Naive thymus-derived CD4-positive, alpha-beta T cell (primary cell): ENCODE data around the gene PHAX. TPM values are rescaled to one million over a fixed set of nuclear protein-coding genes. Genes with fewer than 3 reads are reported as not detected.
A peak's percentile ranks its signal among the peaks of the same experiment; 100 is the strongest.
"Not testable (repeated sequence)": the region's sequence is repeated elsewhere in the genome, so short reads cannot be mapped to it uniquely, and the experiment has no call there.

Source experiments
- ATAC-seq: fragments of 150-1000 bp; cut with Tn5 transposase; 2 replicates; pipeline ENCODE4 v1.10.0; 2021; ENCODE audit warnings: mild to moderate bottlenecking, moderate library complexity
- CTCF ChIA-PET: fragments of 350-600 bp; sonication (Branson Sonifier 250); formaldehyde crosslinking; loops from one replicate; lab custom pipeline; 2021; ENCODE audit warnings: antibody characterized with exemption; lab: Charles Lee
- POLR2A ChIA-PET: fragments of 350-600 bp; sonication (Branson Sonifier 250); formaldehyde crosslinking; loops from one replicate; lab custom pipeline; 2021; ENCODE audit warnings: antibody characterized with exemption, inconsistent platforms; lab: Charles Lee
- DNase-seq, 9 donors: peaks; one replicate each; pipeline versions ENCODE4 v3.0.0 to v3.0.0-alpha.2; 2020 to 2022; ENCODE audit warnings: mixed read lengths in 1 of 9
- H3K27ac ChIP-seq: one replicate; pipeline ENCODE4 v1.7.0; 2013; ENCODE audit warnings: mild to moderate bottlenecking, low read depth, low read length, moderate library complexity
- H3K27me3 ChIP-seq, 2 donors: one replicate each; pipeline ENCODE4 v1.7.0; 2013; ENCODE audit warnings: low read length in 2 of 2, mild to moderate bottlenecking in 2 of 2, moderate library complexity in 2 of 2; ENCODE audit not compliant: control insufficient read depth in 2 of 2, insufficient read depth in 2 of 2
- H3K36me3 ChIP-seq, 3 experiments: 1 replicate in 2 of 3; 2 replicates in 1 of 3; pipeline ENCODE4 v1.7.0; 2013; ENCODE audit warnings: low read length in 3 of 3, mild to moderate bottlenecking in 3 of 3, moderate library complexity in 1 of 3; ENCODE audit not compliant: insufficient read depth in 3 of 3, control insufficient read depth in 2 of 3
- H3K4me1 ChIP-seq, 2 donors: one replicate each; pipeline ENCODE4 v1.7.0; 2013; ENCODE audit warnings: low read length in 2 of 2, mild to moderate bottlenecking in 2 of 2, moderate library complexity in 1 of 2; ENCODE audit not compliant: control insufficient read depth in 2 of 2, insufficient read depth in 2 of 2
- H3K4me3 ChIP-seq: 2 replicates; pipeline ENCODE4 v1.7.0; 2013; ENCODE audit warnings: mild to moderate bottlenecking, low read length
- H3K9me3 ChIP-seq, 3 experiments: 1 replicate in 2 of 3; 2 replicates in 1 of 3; pipeline ENCODE4 v1.7.0; 2013; ENCODE audit warnings: low read length in 3 of 3; ENCODE audit not compliant: control insufficient read depth in 2 of 3
- H3K27ac Mint-ChIP-seq, 9 donors: one replicate each; pipeline ENCODE4 v1.8.0; 2020 to 2022; ENCODE audit warnings: mixed read lengths in 9 of 9, mild to moderate bottlenecking in 8 of 9, moderate library complexity in 5 of 9, inconsistent platforms in 2 of 9
- H3K27me3 Mint-ChIP-seq, 5 donors: one replicate each; pipeline ENCODE4 v1.8.0; 2021 to 2022; ENCODE audit warnings: mixed read lengths in 5 of 5, mild to moderate bottlenecking in 1 of 5
- H3K36me3 Mint-ChIP-seq, 5 donors: one replicate each; pipeline ENCODE4 v1.8.0; 2020 to 2022; ENCODE audit warnings: mixed read lengths in 5 of 5, mild to moderate bottlenecking in 3 of 5, inconsistent platforms in 1 of 5
- H3K4me1 Mint-ChIP-seq, 7 donors: one replicate each; pipeline ENCODE4 v1.8.0; 2020 to 2022; ENCODE audit warnings: mixed read lengths in 7 of 7, mild to moderate bottlenecking in 3 of 7, inconsistent platforms in 1 of 7
- H3K4me3 Mint-ChIP-seq, 10 donors: one replicate each; pipeline ENCODE4 v1.8.0; 2020 to 2022; ENCODE audit warnings: mild to moderate bottlenecking in 10 of 10, mixed read lengths in 10 of 10, moderate library complexity in 6 of 10, inconsistent platforms in 2 of 10
- H3K9me3 Mint-ChIP-seq, 11 donors: one replicate each; pipeline ENCODE4 v1.8.0; 2020 to 2022; ENCODE audit warnings: mixed read lengths in 11 of 11, mild to moderate bottlenecking in 4 of 11, inconsistent platforms in 1 of 11, moderate library complexity in 1 of 11
- intact Hi-C, 2 donors: fragments of 100-400 bp; cut with micrococcal nuclease; formaldehyde crosslinking; loops; one replicate each; pipeline ENCODE4 v1.15.1; 2023
- polyA plus RNA-seq, 2 donors: library from polyadenylated mRNA; unstranded; fragments of 300-500 nt; fragmentation: Illumina TruSeq; gene quantifications; one replicate each; pipeline ENCODE4 v1.2.3, GENCODE V29; 2021
- total RNA-seq, 6 experiments: library from RNA in 5 of 6; stranded (reverse) in 5 of 6; gene quantifications; 1 replicate in 5 of 6; 2 replicates in 1 of 6; pipeline ENCODE4 v1.2.3 and lab custom pipeline; 2021 to 2026

The PHAX gene, protein sequence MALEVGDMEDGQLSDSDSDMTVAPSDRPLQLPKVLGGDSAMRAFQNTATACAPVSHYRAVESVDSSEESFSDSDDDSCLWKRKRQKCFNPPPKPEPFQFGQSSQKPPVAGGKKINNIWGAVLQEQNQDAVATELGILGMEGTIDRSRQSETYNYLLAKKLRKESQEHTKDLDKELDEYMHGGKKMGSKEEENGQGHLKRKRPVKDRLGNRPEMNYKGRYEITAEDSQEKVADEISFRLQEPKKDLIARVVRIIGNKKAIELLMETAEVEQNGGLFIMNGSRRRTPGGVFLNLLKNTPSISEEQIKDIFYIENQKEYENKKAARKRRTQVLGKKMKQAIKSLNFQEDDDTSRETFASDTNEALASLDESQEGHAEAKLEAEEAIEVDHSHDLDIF
- 10 to 100 TPM; 14.5 to 40.9 (median 35.4) TPM for total RNA-seq
- polyA plus RNA-seq, result 100 to 1,000 TPM in 1 of 2 donors, 10 to 100 TPM in 1; 80.5 to 116 TPM
- 26.7 reads per million, percentile 57 among the genes with 10 or more reads in this experiment for total RNA-seq (lab: John Stamatoyannopoulos, UW)

GRCh38 chr5:126600631-126601511, at the start of gene PHAX:
Gene PHAX (plus strand): TSS chr5:126600947. CDS start chr5:126600963, 16 bp downstream.
- peaks cover 12 to 42% (median 35%) of the 10 kb centered on the region in 7 donors for H3K4me1 Mint-ChIP-seq
- H3K4me3 Mint-ChIP-seq, result peak within 1 kb of the TSS; percentile 84 to 99 (median 96)
- peaks cover 0 to 10% (median 0%) of the 10 kb centered on the region in 5 donors for H3K27me3 Mint-ChIP-seq
- no peaks in the 10 kb centered on the region for H3K27me3 ChIP-seq
- peaks cover 14 to 15% of the 10 kb centered on the region in 2 donors for H3K4me1 ChIP-seq
- H3K4me3 ChIP-seq, result peak within 1 kb of the TSS; percentile 84
- peak; percentile 59 to 82 (median 70) for DNase-seq
- POLR2A ChIA-PET, result interaction anchor here (0.6 to 1.4 kb wide), 5 partner anchors 130 to 628 kb away, joined by 3 to 4 read pairs (median 3); no protein-coding TSS in a partner anchor
- CTCF ChIA-PET, result interaction anchor here (0.6 to 2.0 kb wide), 5 partner anchors 151 to 262 kb away, joined by 3 to 14 read pairs (median 5); no protein-coding TSS in a partner anchor
- peaks cover 6 to 15% (median 8%) of the 10 kb centered on the region in 5 donors for H3K36me3 Mint-ChIP-seq
- ATAC-seq, result peak; percentile 95
- no peaks in the 10 kb centered on the region for H3K9me3 ChIP-seq
- peaks cover 0 to 24% (median 3%) of the 10 kb centered on the region in 3 experiments for H3K36me3 ChIP-seq
- H3K27ac ChIP-seq, result peak within 1 kb of the TSS; percentile 78
- intact Hi-C loops, result loop anchor here (1.0 to 10.0 kb wide), 19 partner anchors 57 to 1484 kb away; partner anchors contain the start of genes MARCHF3 (in 2 of the 2), PRRC1 (in 2 of the 2), SLC12A2 (in 2 of the 2) and C5orf63 (in 1 of the 2)
- H3K27ac Mint-ChIP-seq, result peak within 1 kb of the TSS; percentile 86 to 98 (median 93)
- H3K9me3 Mint-ChIP-seq, result peaks cover 0 to 2% (median 0%) of the 10 kb centered on the region in 11 donors

DNA sequence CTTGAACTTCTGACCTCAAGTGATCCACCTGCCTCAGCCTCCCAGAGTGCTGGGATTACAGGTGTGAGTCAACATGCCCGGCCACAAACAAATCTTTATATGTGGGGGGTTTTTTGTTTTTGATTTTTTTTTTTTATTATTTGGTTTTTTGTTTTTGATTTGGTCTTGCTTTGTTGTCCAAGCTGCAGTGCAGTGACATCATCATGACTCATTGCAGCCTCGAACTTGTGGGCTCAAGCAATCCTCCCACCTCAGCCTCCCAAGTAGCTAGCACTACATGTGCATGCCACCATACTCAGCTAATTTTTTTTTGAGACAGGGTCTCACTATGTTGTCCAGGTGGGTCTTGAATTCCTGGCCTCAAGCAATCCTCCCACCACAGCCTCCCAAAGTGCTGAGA, 48.1 kb upstream of the PHAX start:
- Mint-ChIP-seq H3K27ac (no peak overlapping the region), H3K36me3 (peaks cover 0 to 8% (median 3%) of the 10 kb centered on the region in 5 donors)

GRCh38 chr5:126555101-126555500, 45.6 kb upstream of the PHAX start:
- H3K4me3 Mint-ChIP-seq, CTCF ChIA-PET: not testable (repeated sequence)
- peak overlapping the region in 1 of 9 donors; percentile 32 for H3K27ac Mint-ChIP-seq

More for the DNA sequence above, 48.1 kb upstream of the PHAX start:
- ChIA-PET POLR2A (no interaction called here), CTCF (no interaction called here)
- no peak overlapping the region for H3K4me3 ChIP-seq
- no peak overlapping the region for H3K27ac ChIP-seq
- intact Hi-C loops, result no loop called here
- no peaks in the 10 kb centered on the region for H3K4me1 ChIP-seq
- no peaks in the 10 kb centered on the region for H3K27me3 Mint-ChIP-seq
- no peaks in the 10 kb centered on the region for H3K9me3 Mint-ChIP-seq
- H3K4me1 Mint-ChIP-seq, result no peaks in the 10 kb centered on the region
- DNase-seq (no peak), ATAC-seq (no peak)
- H3K27me3 ChIP-seq, result no peaks in the 10 kb centered on the region
- no peaks in the 10 kb centered on the region for H3K9me3 ChIP-seq
- no peaks in the 10 kb centered on the region for H3K36me3 ChIP-seq
- H3K4me3 Mint-ChIP-seq, result no peak overlapping the region

DNA sequence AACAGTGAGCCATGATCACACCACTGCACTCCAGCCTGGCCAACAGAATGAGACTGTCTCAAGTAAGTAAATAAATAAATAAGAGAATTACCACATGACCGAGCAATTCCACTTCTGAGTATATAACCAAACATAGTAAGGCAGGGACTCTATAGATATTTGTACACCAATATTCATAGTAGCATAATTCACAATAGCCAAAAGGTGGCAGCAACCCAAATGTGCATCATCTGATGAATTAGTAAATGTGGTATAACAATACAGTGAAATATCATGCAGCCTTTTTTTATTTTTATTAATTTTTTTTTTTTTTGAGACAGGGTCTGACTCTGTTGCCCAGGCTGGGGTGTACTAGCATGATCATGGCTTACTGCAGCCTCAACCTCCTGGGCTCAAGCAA, 38.8 kb upstream of the PHAX start:
- Mint-ChIP-seq H3K27me3 (no peaks in the 10 kb centered on the region), H3K36me3 (no peaks in the 10 kb centered on the region), H3K4me3 (no peak overlapping the region), H3K4me1 (peaks cover 0 to 2% (median 0%) of the 10 kb centered on the region in 7 donors), H3K27ac (no peak overlapping the region), H3K9me3 (no peaks in the 10 kb centered on the region)
- no peaks in the 10 kb centered on the region for H3K4me1 ChIP-seq
- no peak overlapping the region for H3K4me3 ChIP-seq
- ChIA-PET POLR2A (no interaction called here), CTCF (interaction anchor here (0.6 kb wide), 1 partner anchor 18 kb away, joined by 3 read pairs; no protein-coding TSS in a partner anchor)
- no peaks in the 10 kb centered on the region for H3K9me3 ChIP-seq
- no peak for DNase-seq
- intact Hi-C loops, result no loop called here
- no peaks in the 10 kb centered on the region for H3K36me3 ChIP-seq
- H3K27me3 ChIP-seq, result no peaks in the 10 kb centered on the region
- H3K27ac ChIP-seq, result no peak overlapping the region
- ATAC-seq, result no peak

More at GRCh38 chr5:126555101-126555500, 45.6 kb upstream of the PHAX start:
- H3K27me3 ChIP-seq, H3K36me3 ChIP-seq, H3K4me1 ChIP-seq, H3K9me3 Mint-ChIP-seq, ATAC-seq, H3K27ac ChIP-seq, POLR2A ChIA-PET, H3K4me3 ChIP-seq, H3K9me3 ChIP-seq, H3K36me3 Mint-ChIP-seq, DNase-seq, H3K4me1 Mint-ChIP-seq, intact Hi-C loops, H3K27me3 Mint-ChIP-seq: not testable (repeated sequence)

DNA sequence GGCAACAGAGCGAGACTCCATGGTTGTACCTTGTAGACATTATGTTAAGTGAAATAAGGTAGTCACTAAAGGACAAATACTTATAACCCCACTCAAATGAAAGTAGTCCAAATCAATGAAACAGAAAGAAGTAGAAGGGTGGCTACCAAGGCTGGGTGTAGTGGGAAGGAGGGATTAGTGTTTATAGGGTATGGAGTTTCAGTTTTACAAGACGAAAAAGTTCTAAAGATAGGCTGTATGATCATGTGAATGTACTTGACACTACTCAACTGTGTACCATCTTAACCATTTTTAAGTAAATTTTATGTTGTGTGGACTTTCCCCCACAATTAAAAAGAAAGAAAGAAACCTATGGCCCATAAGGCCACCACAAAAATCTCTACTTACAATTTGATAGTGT, 37.9 kb upstream of the PHAX start:
- Mint-ChIP-seq H3K4me3 (no peak overlapping the region), H3K27ac (no peak overlapping the region), H3K9me3 (no peaks in the 10 kb centered on the region), H3K4me1 (peaks cover 0 to 2% (median 0%) of the 10 kb centered on the region in 7 donors), H3K36me3 (no peaks in the 10 kb centered on the region), H3K27me3 (no peaks in the 10 kb centered on the region)
- no peaks in the 10 kb centered on the region for H3K36me3 ChIP-seq
- no peak overlapping the region for H3K27ac ChIP-seq
- intact Hi-C loops, result no loop called here
- no peaks in the 10 kb centered on the region for H3K4me1 ChIP-seq
- DNase-seq (no peak), ATAC-seq (no peak)
- ChIA-PET CTCF (no interaction called here), POLR2A (no interaction called here)
- H3K4me3 ChIP-seq, result no peak overlapping the region
- no peaks in the 10 kb centered on the region for H3K9me3 ChIP-seq
- no peaks in the 10 kb centered on the region for H3K27me3 ChIP-seq

DNA sequence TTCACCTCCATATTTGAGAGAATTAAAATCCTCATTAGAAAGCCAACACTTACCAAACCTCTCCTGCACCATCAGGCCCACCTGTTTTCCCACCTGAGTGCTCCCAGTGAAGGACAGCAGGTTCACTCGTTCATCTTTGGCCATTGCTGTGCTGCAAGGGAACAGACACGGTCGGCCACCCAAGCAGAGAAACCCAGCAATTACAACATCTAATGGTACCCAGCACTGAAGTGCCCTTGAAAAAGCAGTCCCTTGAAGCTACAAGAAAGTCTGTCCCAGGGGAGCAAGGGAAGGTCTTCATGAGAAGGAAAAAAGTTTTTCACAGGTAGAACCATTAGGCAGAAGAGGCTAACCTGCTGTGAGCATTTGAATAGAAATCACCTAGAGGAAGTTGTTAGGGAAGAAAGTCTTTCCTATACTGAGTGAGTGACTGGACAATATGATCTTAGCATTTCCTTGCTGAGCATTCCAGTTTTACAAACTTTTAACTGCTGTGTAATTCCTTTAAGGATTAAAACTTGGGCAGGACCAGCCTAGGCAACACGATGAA, 32.5 kb upstream of the PHAX start:
- no peaks in the 10 kb centered on the region for H3K36me3 ChIP-seq
- peaks cover 0 to 9% (median 0%) of the 10 kb centered on the region in 5 donors for H3K36me3 Mint-ChIP-seq
- no peaks in the 10 kb centered on the region for H3K27me3 ChIP-seq
- peaks cover 0 to 2% (median 0%) of the 10 kb centered on the region in 7 donors for H3K4me1 Mint-ChIP-seq
- CTCF ChIA-PET, result no interaction called here
- ATAC-seq (no peak), DNase-seq (no peak)
- POLR2A ChIA-PET, result no interaction called here
- H3K27ac ChIP-seq, result no peak overlapping the region
- H3K9me3 Mint-ChIP-seq, result no peaks in the 10 kb centered on the region
- H3K4me3 ChIP-seq, result no peak overlapping the region
- no peak overlapping the region for H3K27ac Mint-ChIP-seq
- no peaks in the 10 kb centered on the region for H3K4me1 ChIP-seq
- no peaks in the 10 kb centered on the region for H3K27me3 Mint-ChIP-seq
- no peak overlapping the region for H3K4me3 Mint-ChIP-seq
- no peaks in the 10 kb centered on the region for H3K9me3 ChIP-seq
- intact Hi-C loops, result no loop called here
